HCT116 (cell line): ENCODE measurements around the gene DIP2C. TPM values are rescaled to one million over a fixed set of nuclear protein-coding genes. Genes with fewer than 3 reads are reported as not detected.

Experiments
- ATAC-seq: fragments of 200-7000 bp; cut with Tn5 transposase; 2 replicates; pipeline ENCODE4 v1.9.1; 2020; ENCODE audit warnings: mild to moderate bottlenecking, moderate library complexity
- BruUV-seq: library from RNA; stranded (reverse); fragments of 400-500 nt; replicated peaks from 2 replicates; lab custom pipeline; 2021; lab: Mats Ljungman, UMichigan
- CTCF ChIA-PET: fragments of 300-600 bp; sonication (Branson Sonifier 250); formaldehyde crosslinking; loops from one replicate; lab custom pipeline; 2021; ENCODE audit warnings: antibody characterized with exemption; lab: Charles Lee
- POLR2A ChIA-PET: fragments of 300-600, 350-600 bp; sonication (Branson Sonifier 250); formaldehyde crosslinking; loops from one replicate; lab custom pipeline; 2021; ENCODE audit warnings: antibody characterized with exemption; lab: Charles Lee
- RAD21 ChIA-PET, 2 experiments: fragments of 300-600 bp; sonication (Branson Sonifier 250); formaldehyde crosslinking; loops; one replicate each; lab custom pipeline; 2023; ENCODE audit warnings: low total read pairs in 2 of 2; ENCODE audit not compliant: uncharacterized antibody in 2 of 2, unreplicated experiment in 2 of 2, low non-redundant PET in 1 of 2; lab: Charles Lee
- DNase-seq: peaks from one replicate; pipeline ENCODE4 v3.0.0-alpha.2; 2010; ENCODE audit warnings: low read depth, low spot score
- H2AFZ ChIP-seq: fragments of 200-600 bp; shearing (Covaris generic), sonication (generic); 2 replicates; pipeline ENCODE4 v1.6.1; 2017; ENCODE audit warnings: low read depth, mixed run types, mixed read lengths, antibody characterized with exemption, low read length; ENCODE audit not compliant: poor library complexity, severe bottlenecking
- H3K27ac ChIP-seq: 2 replicates; pipeline ENCODE4 v1.5.1; 2012; ENCODE audit warnings: low read depth, low read length
- H3K27me3 ChIP-seq: fragments of 200-600 bp; sonication (generic); 2 replicates; pipeline ENCODE4 v1.6.1; 2016; ENCODE audit warnings: mixed run types, low read length, mixed read lengths; ENCODE audit not compliant: insufficient read depth
- H3K36me3 ChIP-seq, 2 experiments: fragments of 200-500 bp in 1 of 2; fragments of 200-600 bp in 1 of 2; sonication (Bioruptor generic) in 1 of 2; sonication (generic) in 1 of 2; 2 replicates each; pipeline versions ENCODE4 v1.5.1 to v1.6.1; 2014 to 2016; ENCODE audit warnings: low read length in 2 of 2, inconsistent platforms in 1 of 2, mixed read lengths in 1 of 2, mixed run types in 1 of 2; ENCODE audit not compliant: insufficient read depth in 2 of 2, control insufficient read depth in 1 of 2
- H3K4me1 ChIP-seq, 2 experiments: fragments of 200-600 bp in 1 of 2; sonication (generic) in 1 of 2; 2 replicates each; pipeline versions ENCODE4 v1.5.1 to v1.6.1; 2012 to 2017; ENCODE audit warnings: low read length in 2 of 2, inconsistent platforms in 1 of 2, mild to moderate bottlenecking in 1 of 2, mixed read lengths in 1 of 2, mixed run types in 1 of 2, moderate library complexity in 1 of 2; ENCODE audit not compliant: insufficient read depth in 2 of 2, control insufficient read depth in 1 of 2
- H3K4me2 ChIP-seq: fragments of 200-600 bp; sonication (generic); 2 replicates; pipeline ENCODE4 v1.6.1; 2017; ENCODE audit warnings: mixed run types, low read length, mixed read lengths
- H3K4me3 ChIP-seq, 2 experiments: fragments of 200-600 bp in 1 of 2; sonication (generic) in 1 of 2; replicated peaks in 1 of 2; 2 replicates each; pipeline ENCODE4 v1.5.1; 2011 to 2016; ENCODE audit warnings: low read length in 2 of 2, control low read depth in 1 of 2, low read depth in 1 of 2, mild to moderate bottlenecking in 1 of 2, mixed read lengths in 1 of 2, mixed run types in 1 of 2
- H3K79me2 ChIP-seq: fragments of 200-600 bp; sonication (generic); 2 replicates; pipeline ENCODE4 v1.6.1; 2017; ENCODE audit warnings: mild to moderate bottlenecking, mixed run types, low read length, moderate library complexity, mixed read lengths; ENCODE audit not compliant: insufficient read depth
- H3K9ac ChIP-seq: fragments of 200-600 bp; sonication (generic); 2 replicates; pipeline ENCODE4 v1.6.1; 2016; ENCODE audit warnings: low read length, mixed read lengths
- H3K9me2 ChIP-seq: fragments of 200-600 bp; sonication (generic), shearing (Covaris generic); 2 replicates; pipeline ENCODE4 v1.6.1; 2017; ENCODE audit warnings: mixed run types, mild to moderate bottlenecking, moderate library complexity; ENCODE audit not compliant: insufficient read depth
- H3K9me3 ChIP-seq, 2 experiments: fragments of 200-500 bp in 1 of 2; fragments of 200-600 bp in 1 of 2; sonication (Bioruptor generic) in 1 of 2; sonication (generic) in 1 of 2; 2 replicates each; pipeline ENCODE4 v1.6.1; 2014 to 2017; ENCODE audit warnings: low read length in 2 of 2, mixed read lengths in 2 of 2, inconsistent platforms in 1 of 2, low read depth in 1 of 2, mild to moderate bottlenecking in 1 of 2, mixed run types in 1 of 2, moderate library complexity in 1 of 2; ENCODE audit not compliant: control insufficient read depth in 1 of 2, insufficient read depth in 1 of 2
- H4K20me1 ChIP-seq: fragments of 200-600 bp; sonication (generic), shearing (Covaris generic); 2 replicates; pipeline ENCODE4 v1.6.1; 2017; ENCODE audit warnings: mixed run types, mild to moderate bottlenecking, moderate library complexity; ENCODE audit not compliant: insufficient read depth
- CBX3 ChIP-seq: IDR thresholded peaks from 2 replicates; pipeline ENCODE4 v1.6.1; 2012; ENCODE audit warnings: low read depth
- CEBPB ChIP-seq: IDR thresholded peaks from 2 replicates; pipeline ENCODE4 v1.6.1; 2012; ENCODE audit warnings: low read depth
- EGR1 ChIP-seq: IDR thresholded peaks from 2 replicates; pipeline ENCODE4 v1.6.1; 2012; ENCODE audit warnings: low read depth
- ELF1 ChIP-seq: IDR thresholded peaks from 2 replicates; pipeline ENCODE4 v1.6.1; 2012; ENCODE audit warnings: low read depth, borderline replicate concordance
- EZH2 ChIP-seq: fragments of 200-600 bp; sonication (generic); IDR thresholded peaks from 2 replicates; pipeline ENCODE4 v1.6.1; 2017; ENCODE audit warnings: antibody characterized with exemption, mixed run types
- FOSL1 ChIP-seq: IDR thresholded peaks from 2 replicates; pipeline ENCODE4 v1.6.1; 2012; ENCODE audit warnings: low read depth
- JUND ChIP-seq: IDR thresholded peaks from 2 replicates; pipeline ENCODE4 v1.6.1; 2012
- POLR2A ChIP-seq: IDR thresholded peaks from 2 replicates; pipeline ENCODE4 v1.7.0; 2011; ENCODE audit warnings: borderline replicate concordance; ENCODE audit not compliant: insufficient read depth, insufficient read length; ENCODE audit errors: extremely low read depth
- POLR2AphosphoS5 ChIP-seq: IDR thresholded peaks from 2 replicates; pipeline ENCODE4 v1.6.1; 2011; ENCODE audit warnings: mild to moderate bottlenecking, low read depth, low read length, moderate library complexity
- RAD21 ChIP-seq: IDR thresholded peaks from 2 replicates; pipeline ENCODE4 v1.6.1; 2012; ENCODE audit warnings: low read depth, mild to moderate bottlenecking
- SP1 ChIP-seq: IDR thresholded peaks from 2 replicates; pipeline ENCODE4 v1.6.1; 2012; ENCODE audit warnings: low read depth
- YY1 ChIP-seq: IDR thresholded peaks from 2 replicates; pipeline ENCODE4 v1.6.1; 2011; ENCODE audit warnings: low read length, low read depth, moderate library complexity, mild to moderate bottlenecking; ENCODE audit not compliant: insufficient replicate concordance; ENCODE audit errors: extremely low read depth
- ZNF274 ChIP-seq: fragments of 200-500 bp; sonication (Bioruptor generic); IDR thresholded peaks from 2 replicates; pipeline ENCODE4 v1.6.1; 2014; ENCODE audit warnings: mild to moderate bottlenecking, low read depth, low read length, inconsistent platforms
- intact Hi-C: fragments of 100-400 bp; cut with micrococcal nuclease; formaldehyde crosslinking; loops from 2 replicates; pipeline ENCODE4 v1.10.0; 2022
- total RNA-seq: library from RNA; stranded (reverse); gene quantifications from one replicate; pipeline ENCODE4 v1.2.1, GENCODE V29; 2021; ENCODE audit not compliant: unreplicated experiment
- TF ChIP-seq, protein P1 (sequence below): IDR thresholded peaks from 2 replicates; pipeline ENCODE4 v1.6.1; 2012
- TF ChIP-seq, protein P2 (sequence below): IDR thresholded peaks from 2 replicates; pipeline ENCODE4 v1.6.1; 2012; ENCODE audit warnings: low read depth
- TF ChIP-seq, protein P3 (sequence below): IDR thresholded peaks from 2 replicates; pipeline ENCODE4 v1.6.1; 2012
- TF ChIP-seq, protein P4 (sequence below): IDR thresholded peaks from 2 replicates; pipeline ENCODE4 v1.6.1; 2011; ENCODE audit warnings: mild to moderate bottlenecking, low read length, moderate library complexity; ENCODE audit not compliant: insufficient replicate concordance; ENCODE audit errors: extremely low read depth

The DIP2C gene
- total RNA-seq, 1 experiment from 2014 or later, result 15.4 TPM

DNA sequence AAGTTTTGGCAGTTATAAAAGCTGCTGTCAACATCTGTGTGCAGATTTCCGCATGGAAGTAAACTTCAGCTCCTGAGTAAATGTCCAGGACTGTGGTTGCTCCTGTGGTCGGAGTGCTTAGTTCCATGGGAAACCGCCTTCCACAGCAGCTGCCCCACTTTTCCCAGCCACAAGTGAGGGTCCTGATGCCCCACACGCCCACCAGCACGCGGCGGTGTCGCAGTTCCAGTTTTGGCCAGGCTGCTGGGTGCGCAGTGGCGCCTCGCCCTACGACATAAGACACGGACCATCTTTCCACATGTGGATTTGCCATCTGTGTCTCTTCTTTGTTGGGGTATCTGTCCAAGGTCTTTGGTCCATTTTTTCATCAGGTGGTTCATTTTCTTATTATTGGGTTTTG, 167.1 kb downstream of the DIP2C start (continued):
- TF ChIP-seq, protein P1, sequence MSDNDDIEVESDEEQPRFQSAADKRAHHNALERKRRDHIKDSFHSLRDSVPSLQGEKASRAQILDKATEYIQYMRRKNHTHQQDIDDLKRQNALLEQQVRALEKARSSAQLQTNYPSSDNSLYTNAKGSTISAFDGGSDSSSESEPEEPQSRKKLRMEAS, result no peak
- TF ChIP-seq FOSL1 (no peak), EZH2 (no peak), JUND (no peak)
- TF ChIP-seq, all 23 proteins: peak for 0

DNA sequence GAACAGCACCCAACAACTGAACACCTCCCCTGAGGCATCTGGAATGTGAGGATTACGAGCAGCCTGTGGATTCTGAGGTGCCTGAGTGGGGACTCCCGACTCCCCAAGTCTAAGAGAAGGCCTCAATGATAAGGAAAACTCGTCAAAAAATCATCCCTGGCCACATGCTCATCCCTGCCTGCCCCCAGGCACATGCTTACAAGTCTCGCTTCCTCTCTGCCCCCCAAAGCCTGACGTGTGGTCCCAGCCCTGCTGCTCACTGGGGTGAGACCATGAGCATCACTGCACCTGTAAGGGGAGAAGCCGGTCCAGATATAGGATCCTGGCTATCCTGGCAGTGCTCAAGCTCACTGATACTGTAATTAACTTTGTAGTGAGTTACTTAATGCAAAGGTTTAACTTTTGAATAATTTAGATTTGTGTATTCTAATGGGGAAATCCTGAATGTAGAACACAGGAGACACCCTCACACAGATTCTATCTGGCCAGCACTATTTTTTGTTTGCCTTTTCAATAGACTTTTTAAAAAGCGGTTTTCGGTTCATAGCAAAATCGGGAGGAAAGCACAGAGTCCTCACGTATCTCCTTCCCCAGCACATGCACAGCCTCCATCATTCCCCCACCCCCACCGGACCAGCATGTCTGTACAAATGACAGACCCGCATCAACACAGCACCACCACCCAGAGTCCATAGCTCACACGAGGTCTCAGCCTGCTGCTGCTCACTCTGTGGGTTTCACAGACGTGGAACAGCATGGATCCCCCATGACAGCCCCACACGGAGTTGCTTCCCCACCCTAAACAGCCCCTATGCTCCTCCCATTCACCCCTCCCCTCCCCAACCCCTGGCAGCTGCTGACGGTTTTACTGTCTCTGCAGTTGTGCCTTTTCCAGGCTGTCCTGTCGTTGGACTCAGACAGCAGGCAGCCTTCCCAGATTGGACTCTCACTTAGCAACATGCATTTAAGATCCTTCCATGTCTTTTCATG, 167.9 kb downstream of the DIP2C start:
- Histone ChIP-seq H3K9me3 (no peaks in the 10 kb centered on the region), H4K20me1 (no peaks in the 10 kb centered on the region), H2AFZ (no peak overlapping the region), H3K4me1 (0 out of 4 replicates have a peak, but pooled peaks cover 2 to 5% of the 10 kb centered on the region in 2 experiments), H3K9ac (no peak overlapping the region), H3K4me2 (no peak overlapping the region), H3K79me2 (no peaks in the 10 kb centered on the region), H3K27me3 (no peaks in the 10 kb centered on the region), H3K36me3 (no peaks in the 10 kb centered on the region), H3K27ac (no peak overlapping the region), H3K4me3 (no peak overlapping the region), H3K9me2 (no peaks in the 10 kb centered on the region)
- intact Hi-C loops, result no loop called here
- ChIA-PET POLR2A (no interaction called here), CTCF (no interaction called here), RAD21 (no interaction called here)
- DNase-seq (no peak), ATAC-seq (no peak)
- BruUV-seq, result no TSS peak
- TF ChIP-seq POLR2AphosphoS5 (no peak), RAD21 (no peak), ELF1 (no peak), SP1 (no peak), CEBPB (no peak), CBX3 (no peak), YY1 (no peak), POLR2A (no peak), ZNF274 (no peak), EGR1 (no peak)
- TF ChIP-seq, protein P2, sequence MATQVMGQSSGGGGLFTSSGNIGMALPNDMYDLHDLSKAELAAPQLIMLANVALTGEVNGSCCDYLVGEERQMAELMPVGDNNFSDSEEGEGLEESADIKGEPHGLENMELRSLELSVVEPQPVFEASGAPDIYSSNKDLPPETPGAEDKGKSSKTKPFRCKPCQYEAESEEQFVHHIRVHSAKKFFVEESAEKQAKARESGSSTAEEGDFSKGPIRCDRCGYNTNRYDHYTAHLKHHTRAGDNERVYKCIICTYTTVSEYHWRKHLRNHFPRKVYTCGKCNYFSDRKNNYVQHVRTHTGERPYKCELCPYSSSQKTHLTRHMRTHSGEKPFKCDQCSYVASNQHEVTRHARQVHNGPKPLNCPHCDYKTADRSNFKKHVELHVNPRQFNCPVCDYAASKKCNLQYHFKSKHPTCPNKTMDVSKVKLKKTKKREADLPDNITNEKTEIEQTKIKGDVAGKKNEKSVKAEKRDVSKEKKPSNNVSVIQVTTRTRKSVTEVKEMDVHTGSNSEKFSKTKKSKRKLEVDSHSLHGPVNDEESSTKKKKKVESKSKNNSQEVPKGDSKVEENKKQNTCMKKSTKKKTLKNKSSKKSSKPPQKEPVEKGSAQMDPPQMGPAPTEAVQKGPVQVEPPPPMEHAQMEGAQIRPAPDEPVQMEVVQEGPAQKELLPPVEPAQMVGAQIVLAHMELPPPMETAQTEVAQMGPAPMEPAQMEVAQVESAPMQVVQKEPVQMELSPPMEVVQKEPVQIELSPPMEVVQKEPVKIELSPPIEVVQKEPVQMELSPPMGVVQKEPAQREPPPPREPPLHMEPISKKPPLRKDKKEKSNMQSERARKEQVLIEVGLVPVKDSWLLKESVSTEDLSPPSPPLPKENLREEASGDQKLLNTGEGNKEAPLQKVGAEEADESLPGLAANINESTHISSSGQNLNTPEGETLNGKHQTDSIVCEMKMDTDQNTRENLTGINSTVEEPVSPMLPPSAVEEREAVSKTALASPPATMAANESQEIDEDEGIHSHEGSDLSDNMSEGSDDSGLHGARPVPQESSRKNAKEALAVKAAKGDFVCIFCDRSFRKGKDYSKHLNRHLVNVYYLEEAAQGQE, result no peak
- TF ChIP-seq, protein P3, sequence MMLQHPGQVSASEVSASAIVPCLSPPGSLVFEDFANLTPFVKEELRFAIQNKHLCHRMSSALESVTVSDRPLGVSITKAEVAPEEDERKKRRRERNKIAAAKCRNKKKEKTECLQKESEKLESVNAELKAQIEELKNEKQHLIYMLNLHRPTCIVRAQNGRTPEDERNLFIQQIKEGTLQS, result no peak
- TF ChIP-seq, protein P4, sequence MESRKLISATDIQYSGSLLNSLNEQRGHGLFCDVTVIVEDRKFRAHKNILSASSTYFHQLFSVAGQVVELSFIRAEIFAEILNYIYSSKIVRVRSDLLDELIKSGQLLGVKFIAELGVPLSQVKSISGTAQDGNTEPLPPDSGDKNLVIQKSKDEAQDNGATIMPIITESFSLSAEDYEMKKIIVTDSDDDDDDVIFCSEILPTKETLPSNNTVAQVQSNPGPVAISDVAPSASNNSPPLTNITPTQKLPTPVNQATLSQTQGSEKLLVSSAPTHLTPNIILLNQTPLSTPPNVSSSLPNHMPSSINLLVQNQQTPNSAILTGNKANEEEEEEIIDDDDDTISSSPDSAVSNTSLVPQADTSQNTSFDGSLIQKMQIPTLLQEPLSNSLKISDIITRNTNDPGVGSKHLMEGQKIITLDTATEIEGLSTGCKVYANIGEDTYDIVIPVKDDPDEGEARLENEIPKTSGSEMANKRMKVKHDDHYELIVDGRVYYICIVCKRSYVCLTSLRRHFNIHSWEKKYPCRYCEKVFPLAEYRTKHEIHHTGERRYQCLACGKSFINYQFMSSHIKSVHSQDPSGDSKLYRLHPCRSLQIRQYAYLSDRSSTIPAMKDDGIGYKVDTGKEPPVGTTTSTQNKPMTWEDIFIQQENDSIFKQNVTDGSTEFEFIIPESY, result no peak
